HUES48 (cell line): ENCODE results near the gene MLXIPL.
"Not testable (repeated sequence)": the region's sequence is repeated elsewhere in the genome, so short reads cannot be mapped to it uniquely, and the experiment has no call there.

ENCODE experiments used
- H3K27ac ChIP-seq: one replicate; pipeline ENCODE4 v1.7.0; 2013; ENCODE audit warnings: low read depth, low read length, inconsistent platforms
- H3K27me3 ChIP-seq: 2 replicates; pipeline ENCODE4 v1.6.1; 2013; ENCODE audit warnings: mild to moderate bottlenecking, low read length; ENCODE audit not compliant: control insufficient read depth, insufficient read depth
- H3K36me3 ChIP-seq: 2 replicates; pipeline ENCODE4 v1.6.1; 2013; ENCODE audit warnings: low read length; ENCODE audit not compliant: control insufficient read depth, insufficient read depth
- H3K4me1 ChIP-seq: 2 replicates; pipeline ENCODE4 v1.6.1; 2013; ENCODE audit warnings: mild to moderate bottlenecking, low read length; ENCODE audit not compliant: control insufficient read depth, insufficient read depth
- H3K4me3 ChIP-seq: 2 replicates; pipeline ENCODE4 v1.5.1; 2013; ENCODE audit warnings: mild to moderate bottlenecking, low read depth, low read length
- H3K9ac ChIP-seq: 2 replicates; pipeline ENCODE4 v1.6.1; 2013; ENCODE audit warnings: mild to moderate bottlenecking, low read depth, low read length, moderate library complexity
- H3K9me3 ChIP-seq: 2 replicates; pipeline ENCODE4 v1.6.1; 2013; ENCODE audit warnings: low read length; ENCODE audit not compliant: control insufficient read depth, insufficient read depth

MLXIPL gene

GRCh38 chr7:73573276-73573675 is 51.0 kb downstream of the MLXIPL start:
- Histone ChIP-seq H3K4me1 (no peaks in the 10 kb centered on the region), H3K4me3 (no peak overlapping the region), H3K36me3 (peaks cover 56% of the 10 kb centered on the region), H3K9me3 (no peaks in the 10 kb centered on the region), H3K27me3 (peaks cover 6% of the 10 kb centered on the region), H3K9ac (no peak overlapping the region), H3K27ac (no peak overlapping the region)

DNA sequence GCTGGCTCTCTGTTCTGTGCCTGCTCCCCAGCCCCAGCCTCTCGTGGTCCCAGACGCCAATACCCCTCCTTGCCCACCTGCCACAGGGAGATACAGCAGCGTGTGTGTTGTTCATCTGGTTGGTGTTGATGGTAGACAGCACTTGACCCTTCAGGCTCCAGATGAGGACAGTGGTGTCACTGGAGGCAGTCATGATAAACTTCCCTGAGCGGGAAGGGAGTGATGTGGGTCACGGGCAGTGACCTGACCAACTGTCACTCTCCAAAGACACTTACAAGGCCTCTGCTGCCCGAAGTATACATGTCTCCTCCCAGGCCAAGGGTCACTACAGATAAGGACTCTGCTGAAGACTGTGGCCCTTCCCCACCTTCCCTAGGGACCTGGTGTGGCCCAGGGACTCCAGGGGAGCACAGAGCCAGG is 51.5 kb downstream of the MLXIPL start:
- Histone ChIP-seq H3K9ac (no peak overlapping the region), H3K36me3 (peaks cover 56% of the 10 kb centered on the region)

DNA sequence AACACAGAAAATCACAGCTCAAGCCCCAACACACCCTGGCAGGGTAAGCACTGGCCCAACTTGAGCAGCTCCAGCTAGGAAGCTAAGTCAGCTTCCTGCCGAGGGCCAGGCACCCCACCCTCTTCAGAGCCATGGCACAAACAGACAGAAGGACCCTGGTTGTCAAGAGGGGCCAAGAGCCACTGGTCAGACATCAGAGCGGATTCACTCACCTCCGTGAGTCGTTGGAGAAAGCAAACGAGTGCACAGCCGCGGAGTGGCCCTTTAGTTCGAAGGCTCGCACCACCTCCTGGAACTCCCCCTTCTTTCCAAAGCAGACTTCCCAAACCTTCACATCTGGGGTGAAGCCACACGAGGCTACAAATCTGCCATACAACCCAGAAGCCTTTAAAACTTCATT is 53.3 kb downstream of the MLXIPL start:
- H3K9ac ChIP-seq: no peak overlapping the region
- no peaks in the 10 kb centered on the region for H3K9me3 ChIP-seq
- no peaks in the 10 kb centered on the region for H3K4me1 ChIP-seq
- H3K27ac ChIP-seq: no peak overlapping the region
- H3K4me3 ChIP-seq: no peak overlapping the region
- peaks cover 56% of the 10 kb centered on the region for H3K36me3 ChIP-seq
- H3K27me3 ChIP-seq: no peaks in the 10 kb centered on the region

More for the DNA sequence above, 51.5 kb downstream of the MLXIPL start:
- no peaks in the 10 kb centered on the region for H3K9me3 ChIP-seq
- no peak overlapping the region for H3K27ac ChIP-seq
- H3K27me3 ChIP-seq: peaks cover 4% of the 10 kb centered on the region
- no peaks in the 10 kb centered on the region for H3K4me1 ChIP-seq
- H3K4me3 ChIP-seq: no peak overlapping the region

DNA sequence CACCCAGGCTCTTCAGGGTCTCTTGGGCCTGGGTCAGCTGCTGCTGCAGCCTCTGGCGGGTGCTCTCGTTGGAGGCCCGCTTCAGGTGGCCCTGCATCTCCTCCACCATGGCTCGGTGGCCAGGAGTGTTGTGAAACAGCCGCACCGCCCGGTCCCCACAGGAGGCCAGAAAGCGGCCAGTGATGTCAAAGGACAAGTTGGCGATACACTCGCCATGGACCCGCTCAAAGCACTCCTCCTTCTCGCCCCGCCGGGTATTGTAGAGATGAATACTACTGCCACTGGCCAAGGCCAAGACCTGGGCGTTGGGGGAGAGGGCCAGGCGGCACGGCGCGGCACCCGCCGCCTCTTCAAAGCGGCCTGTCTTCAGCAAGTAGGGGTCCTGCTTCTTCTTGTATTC is 53.8 kb downstream of the MLXIPL start:
- H3K36me3 ChIP-seq: peaks cover 56% of the 10 kb centered on the region
- H3K27ac ChIP-seq: no peak overlapping the region
- no peak overlapping the region for H3K4me3 ChIP-seq

DNA sequence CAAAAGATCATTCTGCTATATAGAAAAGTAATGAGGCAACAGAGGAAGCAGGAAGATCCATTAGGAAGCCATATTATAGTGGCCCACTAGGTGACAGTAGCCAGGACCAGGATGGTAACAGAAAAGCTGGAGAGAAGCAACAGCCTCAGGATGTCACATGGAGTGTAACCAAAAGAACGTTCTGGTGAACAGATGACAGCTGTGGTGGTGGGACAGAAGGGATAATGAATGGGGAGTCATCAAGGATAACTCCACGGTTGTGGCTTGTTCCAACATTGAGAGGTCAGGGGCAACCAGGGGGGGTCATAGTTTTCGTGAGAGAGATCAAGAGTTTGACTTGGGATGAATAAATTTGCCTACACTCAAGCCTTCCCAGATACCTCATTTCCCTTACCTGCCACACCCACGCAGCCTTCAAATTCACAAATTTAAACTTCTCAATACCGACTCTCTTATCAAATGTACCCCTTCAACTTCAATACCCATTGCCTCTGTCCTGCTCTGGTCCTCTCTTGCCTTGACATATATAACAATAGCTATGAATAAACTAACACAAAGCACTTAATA is 55.2 kb downstream of the MLXIPL start:
- H3K9me3 ChIP-seq: no peaks in the 10 kb centered on the region
- H3K36me3 ChIP-seq: peaks cover 48% of the 10 kb centered on the region
- no peak overlapping the region for H3K27ac ChIP-seq
- no peak overlapping the region for H3K9ac ChIP-seq
- H3K27me3 ChIP-seq: no peaks in the 10 kb centered on the region
- no peak overlapping the region for H3K4me3 ChIP-seq
- no peaks in the 10 kb centered on the region for H3K4me1 ChIP-seq

More for the DNA sequence above, 53.8 kb downstream of the MLXIPL start:
- H3K9me3 ChIP-seq: no peaks in the 10 kb centered on the region
- H3K4me1 ChIP-seq: no peaks in the 10 kb centered on the region
- no peak overlapping the region for H3K9ac ChIP-seq
- no peaks in the 10 kb centered on the region for H3K27me3 ChIP-seq

DNA sequence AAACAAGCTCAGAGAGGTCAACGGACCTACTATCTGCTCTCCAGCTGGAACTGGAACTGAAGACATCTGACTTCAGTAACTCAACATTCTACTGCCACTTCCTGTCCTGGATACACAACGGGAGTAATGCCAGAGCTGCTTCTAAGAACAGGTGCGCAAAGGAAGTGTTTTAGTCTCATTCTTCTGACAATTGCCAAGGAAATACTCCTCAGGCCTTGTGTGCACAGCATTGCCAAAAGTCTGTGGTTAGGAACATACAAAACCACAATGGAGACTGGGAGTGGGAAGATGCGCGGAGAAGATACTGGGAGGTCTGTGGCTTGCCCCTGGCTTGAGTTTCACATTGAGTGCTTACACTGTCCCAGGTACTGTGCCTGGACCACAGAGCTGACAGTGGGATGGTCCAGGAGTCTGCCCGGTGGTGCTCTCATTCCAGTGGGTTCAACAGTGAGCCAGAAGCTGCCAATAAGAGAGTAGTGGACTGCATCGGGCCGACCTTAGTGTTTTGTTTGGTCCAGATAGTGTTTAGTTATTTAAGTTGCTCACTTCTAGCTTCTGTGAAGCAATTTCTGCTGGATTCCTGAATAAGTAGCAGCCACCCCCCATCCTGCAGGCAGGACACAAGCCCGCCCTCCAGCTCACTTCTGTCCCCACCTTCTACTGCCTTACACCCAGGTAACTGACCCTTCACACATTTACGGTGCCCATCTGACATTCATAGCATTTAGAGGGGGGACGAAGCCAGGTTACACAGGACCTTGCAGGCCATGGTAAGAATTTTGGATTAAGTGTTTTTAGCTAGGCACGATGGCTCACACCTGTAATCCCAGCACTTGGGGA is 56.3 kb downstream of the MLXIPL start:
- H3K9me3 ChIP-seq: no peaks in the 10 kb centered on the region
- no peak overlapping the region for H3K9ac ChIP-seq
- no peaks in the 10 kb centered on the region for H3K4me1 ChIP-seq
- peaks cover 38% of the 10 kb centered on the region for H3K36me3 ChIP-seq
- H3K4me3 ChIP-seq: no peak overlapping the region
- H3K27me3 ChIP-seq: no peaks in the 10 kb centered on the region
- no peak overlapping the region for H3K27ac ChIP-seq

DNA sequence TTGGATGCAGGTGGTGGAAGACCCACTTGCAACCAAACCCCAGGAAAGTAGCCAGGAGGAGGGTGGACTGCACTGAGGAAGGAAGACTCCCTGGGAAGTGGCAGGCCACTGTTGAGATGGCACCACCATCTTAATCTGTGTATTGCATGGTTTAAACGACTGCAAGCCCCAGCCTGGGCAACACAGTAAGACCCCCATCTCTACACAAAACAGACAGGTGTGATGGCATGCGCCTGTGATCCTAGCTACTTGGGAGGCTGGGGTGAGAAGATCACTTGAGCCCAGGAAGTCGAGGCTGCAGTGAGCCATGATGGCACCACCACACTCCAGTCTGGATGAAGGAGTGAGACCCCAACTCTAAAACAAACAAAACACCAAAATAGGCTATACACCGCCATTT is 57.2 kb downstream of the MLXIPL start:
- Histone ChIP-seq H3K27ac (no peak overlapping the region), H3K4me1 (no peaks in the 10 kb centered on the region), H3K36me3 (peaks cover 29% of the 10 kb centered on the region), H3K27me3 (no peaks in the 10 kb centered on the region), H3K9ac (no peak overlapping the region), H3K4me3 (no peak overlapping the region), H3K9me3 (no peaks in the 10 kb centered on the region)

DNA sequence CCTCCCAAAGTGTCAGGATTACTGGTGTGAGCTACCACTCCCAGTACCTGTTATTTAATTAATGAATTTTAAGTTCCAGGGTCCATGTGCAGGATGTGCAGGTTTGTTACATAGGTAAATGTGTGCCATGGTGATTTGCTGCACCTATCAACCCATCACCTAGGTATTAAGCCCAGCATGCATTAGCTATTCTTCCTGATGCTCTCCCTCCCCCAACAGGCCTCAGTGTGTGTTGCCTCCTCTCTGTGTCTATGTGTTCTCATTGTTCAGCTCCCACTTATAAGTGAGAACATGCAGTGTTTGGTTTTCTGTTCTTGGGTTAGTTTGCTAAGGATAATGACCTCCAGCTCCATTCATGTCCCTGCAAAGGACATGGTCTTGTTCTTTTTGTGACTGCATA is 57.9 kb downstream of the MLXIPL start:
- not testable (repeated sequence) for H3K9me3 ChIP-seq, H3K9ac ChIP-seq, H3K4me1 ChIP-seq, H3K4me3 ChIP-seq, H3K27ac ChIP-seq, H3K27me3 ChIP-seq
- peaks cover 24% of the 10 kb centered on the region for H3K36me3 ChIP-seq

DNA sequence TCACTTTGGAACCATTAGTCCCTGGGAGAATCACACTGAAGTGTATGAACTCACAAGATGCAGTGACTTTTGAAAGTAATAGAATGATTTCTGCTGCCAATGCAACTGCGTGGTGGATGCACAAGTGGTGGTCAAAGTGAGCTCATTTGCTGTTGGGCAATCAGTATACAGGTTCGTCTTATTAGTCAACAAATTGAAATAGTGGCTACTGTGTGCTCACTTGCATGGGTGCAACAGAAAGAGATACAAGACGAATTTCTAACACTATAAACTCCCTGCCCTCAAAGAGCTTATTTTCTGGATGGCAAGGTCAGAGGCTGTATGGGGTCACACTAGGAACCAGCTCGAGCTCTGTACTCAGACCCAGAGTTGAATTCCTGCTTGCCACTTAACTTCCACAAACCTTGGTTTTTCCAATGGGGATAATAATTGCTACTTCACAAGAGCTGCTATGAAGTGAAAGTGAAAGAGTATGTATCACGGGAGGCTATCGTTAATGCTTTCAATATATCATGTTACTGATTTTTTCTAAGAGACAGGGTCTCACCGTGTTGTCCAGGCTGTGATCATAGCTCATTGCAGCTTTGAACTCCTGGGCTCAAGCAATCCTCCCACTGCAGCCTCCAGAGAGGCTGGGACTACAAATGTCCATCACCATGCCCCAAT is 58.5 kb downstream of the MLXIPL start:
- H3K27me3 ChIP-seq: no peaks in the 10 kb centered on the region
- no peak overlapping the region for H3K4me3 ChIP-seq
- no peaks in the 10 kb centered on the region for H3K4me1 ChIP-seq
- H3K9me3 ChIP-seq: no peaks in the 10 kb centered on the region
- peaks cover 19% of the 10 kb centered on the region for H3K36me3 ChIP-seq
- no peak overlapping the region for H3K27ac ChIP-seq
- H3K9ac ChIP-seq: no peak overlapping the region

- Histone ChIP-seq H3K9me3 (no peaks in the 10 kb centered on the region), H3K27ac (no peak overlapping the region), H3K36me3 (no peaks in the 10 kb centered on the region), H3K4me1 (no peaks in the 10 kb centered on the region), H3K9ac (no peak overlapping the region), H3K4me3 (no peak overlapping the region), H3K27me3 (peaks cover 5% of the 10 kb centered on the region; the same call in 1 of the 2 replicates)
These were observed 64.0 kb downstream of the MLXIPL start for GRCh38 chr7:73560109-73560835.
